ENCODE data around the gene IQCN. TPM values are rescaled to one million over a fixed set of nuclear protein-coding genes. Genes with fewer than 3 reads are reported as not detected.

IQCN gene
- total RNA-seq, 2 experiments from 2014 or later, result 0.38 to 1.1 TPM

DNA sequence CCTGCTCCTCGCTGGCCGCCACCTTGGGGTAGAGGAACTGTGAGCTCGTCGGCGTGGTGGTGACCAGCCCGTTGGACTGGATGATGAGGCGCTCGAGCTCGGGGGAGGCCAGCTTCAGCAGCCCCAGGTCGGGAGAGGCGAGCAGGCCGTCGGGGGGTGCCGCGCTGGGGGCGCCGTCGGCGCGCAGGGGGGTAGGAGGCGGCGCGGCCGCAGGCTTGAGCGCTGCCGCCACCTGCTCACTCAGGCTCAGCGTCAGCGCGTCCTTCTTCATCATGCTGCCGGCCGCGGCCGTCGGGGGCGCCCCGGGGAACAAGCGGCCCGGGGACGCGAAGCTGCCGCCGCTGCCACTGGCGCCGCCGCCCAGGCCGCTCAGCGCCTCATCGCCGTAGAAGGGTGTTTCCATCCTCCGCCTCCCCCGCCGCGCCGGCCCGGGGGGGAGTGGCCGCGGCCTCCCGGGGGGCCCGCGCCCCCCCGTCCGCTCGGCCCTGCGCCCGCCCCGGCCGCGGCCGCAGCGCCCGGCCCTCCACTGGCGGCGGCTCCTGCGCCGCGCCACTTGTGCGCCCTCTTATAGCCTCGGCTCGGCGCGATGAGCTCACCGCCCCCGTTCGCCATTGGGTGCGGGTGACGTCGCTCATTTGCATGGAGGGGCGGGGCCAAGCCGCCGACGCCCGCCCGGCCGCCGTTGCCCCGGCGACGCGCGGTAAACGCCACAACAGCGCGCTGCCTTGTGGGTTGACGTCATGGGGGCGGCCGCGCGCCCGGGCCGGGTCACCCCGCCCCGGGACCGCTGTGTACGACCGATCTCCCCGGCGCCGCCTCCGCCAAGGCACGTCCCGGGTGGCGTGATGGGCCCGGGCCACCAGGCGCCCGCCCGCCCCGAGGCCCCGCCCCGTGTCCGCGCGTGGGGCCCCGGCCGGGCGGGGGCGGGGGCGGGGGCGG, 7.1 kb upstream of the IQCN start, which contains the start of gene JUND:
TSS of gene JUND (minus strand) at position 541 of the 939 bp plus-strand sequence. CDS start at position 403, 138 bp downstream.
- POLR2A ChIA-PET, result interaction anchor here (0.5 to 3.8 kb wide), 20 partner anchors 11 to 277 kb away, joined by 3 to 44 read pairs (median 6); partner anchors contain the start of genes LSM4 and SSBP4
- CTCF ChIA-PET (ENCODE audit: unreplicated experiment), result interaction anchor here (0.5 to 1.8 kb wide), 5 partner anchors 11 to 77 kb away, joined by 3 to 9 read pairs (median 3); partner anchors contain the start of gene LSM4
- H3K36me3 ChIP-seq (ENCODE audit: insufficient read depth, low read length), result peaks cover 16% of the 10 kb centered on the region; the same call in 1 of the 2 replicates
- H3K4me1 ChIP-seq (ENCODE audit: insufficient read depth, low read length, poor library complexity, severe bottlenecking), result peaks cover 28% of the 10 kb centered on the region
- no peak within 1 kb of the TSS for H2AFZ ChIP-seq (ENCODE audit: low read length)
- H3K4me3 ChIP-seq (ENCODE audit: low read depth, low read length, poor library complexity, severe bottlenecking), result peak within 1 kb of the TSS; percentile 80
- H3K27ac ChIP-seq (ENCODE audit: low read depth, low read length, poor library complexity, severe bottlenecking), result peak within 1 kb of the TSS; percentile 89
- H3K79me2 ChIP-seq (ENCODE audit: insufficient read depth, low read depth, low read length), result peaks cover 20% of the 10 kb centered on the region; the same call in 1 of the 2 replicates
- TF ChIP-seq, protein P1, sequence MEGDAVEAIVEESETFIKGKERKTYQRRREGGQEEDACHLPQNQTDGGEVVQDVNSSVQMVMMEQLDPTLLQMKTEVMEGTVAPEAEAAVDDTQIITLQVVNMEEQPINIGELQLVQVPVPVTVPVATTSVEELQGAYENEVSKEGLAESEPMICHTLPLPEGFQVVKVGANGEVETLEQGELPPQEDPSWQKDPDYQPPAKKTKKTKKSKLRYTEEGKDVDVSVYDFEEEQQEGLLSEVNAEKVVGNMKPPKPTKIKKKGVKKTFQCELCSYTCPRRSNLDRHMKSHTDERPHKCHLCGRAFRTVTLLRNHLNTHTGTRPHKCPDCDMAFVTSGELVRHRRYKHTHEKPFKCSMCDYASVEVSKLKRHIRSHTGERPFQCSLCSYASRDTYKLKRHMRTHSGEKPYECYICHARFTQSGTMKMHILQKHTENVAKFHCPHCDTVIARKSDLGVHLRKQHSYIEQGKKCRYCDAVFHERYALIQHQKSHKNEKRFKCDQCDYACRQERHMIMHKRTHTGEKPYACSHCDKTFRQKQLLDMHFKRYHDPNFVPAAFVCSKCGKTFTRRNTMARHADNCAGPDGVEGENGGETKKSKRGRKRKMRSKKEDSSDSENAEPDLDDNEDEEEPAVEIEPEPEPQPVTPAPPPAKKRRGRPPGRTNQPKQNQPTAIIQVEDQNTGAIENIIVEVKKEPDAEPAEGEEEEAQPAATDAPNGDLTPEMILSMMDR (conservative IDR thresholded peaks at IDR 0.05; ENCODE audit: low read length), result peak; percentile 35; the same call in 1 of the 2 replicates
- TF ChIP-seq EZH2phosphoT487 (IDR thresholded peaks at IDR 0.05; ENCODE audit: borderline replicate concordance, low read depth, low read length), result no peak
- DNase-seq (ENCODE audit: low spot score), result peak; percentile 98
- no TSS peak for BruUV-seq (replicated peaks)
- peaks cover 10% of the 10 kb centered on the region; the same call in 1 of the 2 replicates for H4K20me1 ChIP-seq (ENCODE audit: insufficient read depth, low read length)
- H3K4me2 ChIP-seq (ENCODE audit: low read length), result peak within 1 kb of the TSS; percentile 94
- H3K9me3 ChIP-seq (ENCODE audit: low read length), result no peaks in the 10 kb centered on the region
- no peaks in the 10 kb centered on the region for H3K9me2 ChIP-seq (ENCODE audit: insufficient read depth, low read length)
- intact Hi-C loops (cut with micrococcal nuclease; ENCODE audit: unreplicated experiment), result loop anchor here (1.0 to 2.0 kb wide), 2 partner anchors 11 to 129 kb away; no protein-coding TSS in a partner anchor

DNA sequence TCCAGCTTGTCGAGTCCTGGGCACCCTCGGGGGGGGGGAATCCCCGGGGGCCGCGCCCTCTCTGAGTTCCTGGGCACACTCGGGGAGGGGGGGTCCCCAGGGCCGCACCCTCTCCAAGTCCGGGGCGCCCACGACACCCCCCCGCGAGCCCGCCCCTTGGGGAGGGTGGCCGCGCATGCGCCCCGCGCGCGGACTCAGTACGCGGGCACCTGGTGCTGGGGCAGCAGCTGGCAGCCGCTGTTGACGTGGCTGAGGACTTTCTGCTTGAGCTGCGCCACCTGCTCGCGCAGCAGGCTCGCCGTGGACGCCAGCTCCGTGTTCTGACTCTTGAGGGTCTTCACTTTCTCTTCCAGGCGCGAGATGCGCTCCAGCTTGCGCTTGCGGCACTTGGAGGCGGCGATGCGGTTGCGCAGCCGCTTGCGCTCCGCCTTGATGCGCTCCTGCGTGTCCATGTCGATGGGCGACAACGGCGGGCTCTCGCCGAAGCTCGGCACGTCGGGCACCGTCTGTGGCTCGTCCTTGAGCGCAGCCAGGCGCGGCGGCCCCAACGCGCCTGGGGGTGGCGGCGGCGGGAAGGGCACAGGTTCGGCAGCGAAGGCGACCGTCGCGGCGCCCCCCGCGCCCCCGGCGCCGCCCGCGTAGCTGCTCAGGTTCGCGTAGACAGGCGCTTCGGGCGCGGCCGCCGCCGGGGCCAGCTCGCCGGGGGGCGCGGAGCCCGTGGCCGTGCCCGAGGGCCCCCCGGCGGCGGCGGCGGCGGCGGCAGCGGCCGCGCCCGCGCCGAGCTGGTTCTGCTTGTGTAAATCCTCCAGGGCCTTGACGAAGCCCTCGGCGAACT, 6.2 kb upstream of the IQCN start:
- no peaks in the 10 kb centered on the region for H3K9me3 ChIP-seq (ENCODE audit: low read length)
- TF ChIP-seq EZH2phosphoT487 (IDR thresholded peaks at IDR 0.05; ENCODE audit: borderline replicate concordance, low read depth, low read length), result no peak
- TF ChIP-seq, protein P1 (conservative IDR thresholded peaks at IDR 0.05; ENCODE audit: low read length), result no peak
- no peak overlapping the region for H2AFZ ChIP-seq (ENCODE audit: low read length)
- H3K36me3 ChIP-seq (ENCODE audit: insufficient read depth, low read length), result peaks cover 16% of the 10 kb centered on the region; the same call in 1 of the 2 replicates
- H3K9me2 ChIP-seq (ENCODE audit: insufficient read depth, low read length), result no peaks in the 10 kb centered on the region
- H4K20me1 ChIP-seq (ENCODE audit: insufficient read depth, low read length), result peaks cover 10% of the 10 kb centered on the region; the same call in 1 of the 2 replicates
- peaks cover 28% of the 10 kb centered on the region for H3K4me1 ChIP-seq (ENCODE audit: insufficient read depth, low read length, poor library complexity, severe bottlenecking)
- intact Hi-C loops (cut with micrococcal nuclease; ENCODE audit: unreplicated experiment), result loop anchor here (1.0 to 2.0 kb wide), 2 partner anchors 12 to 130 kb away; no protein-coding TSS in a partner anchor
- peaks cover 20% of the 10 kb centered on the region; the same call in 1 of the 2 replicates for H3K79me2 ChIP-seq (ENCODE audit: insufficient read depth, low read depth, low read length)
- CTCF ChIA-PET (ENCODE audit: unreplicated experiment), result interaction anchor here (0.6 to 2.2 kb wide), 7 partner anchors 26 to 189 kb away, joined by 3 to 22 read pairs (median 3); no protein-coding TSS in a partner anchor
- H3K4me3 ChIP-seq (ENCODE audit: low read depth, low read length, poor library complexity, severe bottlenecking), result peak overlapping the region; percentile 80
- peak overlapping the region; percentile 69 for H3K4me2 ChIP-seq (ENCODE audit: low read length)
- no TSS peak for BruUV-seq (replicated peaks)
- DNase-seq (ENCODE audit: low spot score), result peak; percentile 95
- H3K27ac ChIP-seq (ENCODE audit: low read depth, low read length, poor library complexity, severe bottlenecking), result peak overlapping the region; percentile 86
- POLR2A ChIA-PET, result interaction anchor here (0.6 to 3.8 kb wide), 16 partner anchors 12 to 140 kb away, joined by 3 to 44 read pairs (median 6); partner anchors contain the start of genes LSM4 and SSBP4
